Panc1 (cell line): ENCODE data around the gene STARD13. TPM values are rescaled to one million over a fixed set of nuclear protein-coding genes. Genes with fewer than 3 reads are reported as not detected.

ENCODE experiments used
- ATAC-seq: fragments of 200-7000 bp; cut with Tn5 transposase; 2 replicates; pipeline ENCODE4 v1.9.1; 2020; ENCODE audit warnings: mild to moderate bottlenecking, moderate library complexity
- BruUV-seq: library from RNA; stranded (reverse); fragments of 400-500 nt; replicated peaks from 2 replicates; lab custom pipeline; 2021; lab: Mats Ljungman, UMichigan
- CTCF ChIA-PET: fragments of 300-600 bp; sonication (Branson Sonifier 250); formaldehyde crosslinking; loops from one replicate; lab custom pipeline; 2022; ENCODE audit warnings: antibody characterized with exemption; lab: Charles Lee
- POLR2A ChIA-PET: fragments of 300-600 bp; sonication (Branson Sonifier 250); formaldehyde crosslinking; loops from one replicate; lab custom pipeline; 2022; ENCODE audit warnings: antibody characterized with exemption; lab: Charles Lee
- DNase-seq: peaks from one replicate; pipeline ENCODE4 v3.0.0-alpha.2; 2010; ENCODE audit warnings: low read depth, low spot score
- H3K27ac ChIP-seq: 2 replicates; pipeline ENCODE4 v1.5.1; 2011; ENCODE audit warnings: mild to moderate bottlenecking, low read length, inconsistent platforms
- H3K27me3 ChIP-seq: fragments of 200-500 bp; sonication (Bioruptor generic); 2 replicates; pipeline ENCODE4 v1.6.0; 2014; ENCODE audit warnings: low read length, inconsistent platforms; ENCODE audit not compliant: control insufficient read depth, insufficient read depth
- H3K36me3 ChIP-seq: fragments of 200-500 bp; sonication (Bioruptor generic); 2 replicates; pipeline ENCODE4 v1.5.1; 2014; ENCODE audit warnings: inconsistent platforms, mild to moderate bottlenecking, low read length, moderate library complexity; ENCODE audit not compliant: control insufficient read depth, insufficient read depth
- H3K4me1 ChIP-seq: 2 replicates; pipeline ENCODE4 v1.5.1; 2011; ENCODE audit warnings: inconsistent platforms, mild to moderate bottlenecking, low read length, moderate library complexity; ENCODE audit not compliant: control insufficient read depth, insufficient read depth
- H3K4me3 ChIP-seq, 2 experiments: 2 replicates each; pipeline ENCODE4 v1.5.1; 2011 to 2012; ENCODE audit warnings: low read depth in 2 of 2, low read length in 2 of 2, mild to moderate bottlenecking in 2 of 2, inconsistent platforms in 1 of 2, moderate library complexity in 1 of 2
- H3K9me3 ChIP-seq: fragments of 200-500 bp; sonication (Bioruptor generic); 2 replicates; pipeline ENCODE4 v1.5.1; 2014; ENCODE audit warnings: low read depth, mild to moderate bottlenecking, inconsistent platforms, low read length, moderate library complexity; ENCODE audit not compliant: control insufficient read depth, insufficient read depth
- POLR2AphosphoS5 ChIP-seq: IDR thresholded peaks from 2 replicates; pipeline ENCODE4 v1.6.1; 2012; ENCODE audit warnings: mild to moderate bottlenecking, low read depth, low read length, moderate library complexity
- REST ChIP-seq, 2 experiments: IDR thresholded peaks; 2 replicates each; pipeline ENCODE4 v1.6.1; 2011 to 2012; ENCODE audit warnings: low read depth in 2 of 2, control low read depth in 1 of 2, low read length in 1 of 2, mild to moderate bottlenecking in 1 of 2, moderate library complexity in 1 of 2; ENCODE audit not compliant: insufficient read depth in 1 of 2
- SIN3A ChIP-seq: IDR thresholded peaks from 2 replicates; pipeline ENCODE4 v1.6.1; 2012; ENCODE audit warnings: low read depth, mild to moderate bottlenecking, low read length, moderate library complexity, borderline replicate concordance; ENCODE audit not compliant: insufficient read depth
- TCF7L2 ChIP-seq: IDR thresholded peaks from 2 replicates; pipeline ENCODE4 v1.6.1; 2011; ENCODE audit warnings: mild to moderate bottlenecking, low read depth, low read length, inconsistent platforms
- in situ Hi-C: cut with HindIII; loops from 2 replicates; pipeline ENCODE4 v1.10.0; 2016; ENCODE audit warnings: low sequenced_read_pairs, low pct_unique_long_range_greater_than_20kb
- intact Hi-C: fragments of 100-400 bp; cut with micrococcal nuclease; formaldehyde crosslinking; loops from one replicate; pipeline ENCODE4 v1.10.0; 2022; ENCODE audit not compliant: unreplicated experiment
- total RNA-seq: library from RNA; stranded (reverse); gene quantifications from one replicate; pipeline ENCODE4 v1.2.1, GENCODE V29; 2021; ENCODE audit not compliant: unreplicated experiment
- TF ChIP-seq, protein P1 (sequence below): fragments of 450-650 bp; IDR thresholded peaks from 2 replicates; pipeline ENCODE4 v1.5.1; 2017; ENCODE audit warnings: mild to moderate bottlenecking

STARD13 gene
- total RNA-seq, 1 experiment from 2014 or later: 6.5 TPM

DNA sequence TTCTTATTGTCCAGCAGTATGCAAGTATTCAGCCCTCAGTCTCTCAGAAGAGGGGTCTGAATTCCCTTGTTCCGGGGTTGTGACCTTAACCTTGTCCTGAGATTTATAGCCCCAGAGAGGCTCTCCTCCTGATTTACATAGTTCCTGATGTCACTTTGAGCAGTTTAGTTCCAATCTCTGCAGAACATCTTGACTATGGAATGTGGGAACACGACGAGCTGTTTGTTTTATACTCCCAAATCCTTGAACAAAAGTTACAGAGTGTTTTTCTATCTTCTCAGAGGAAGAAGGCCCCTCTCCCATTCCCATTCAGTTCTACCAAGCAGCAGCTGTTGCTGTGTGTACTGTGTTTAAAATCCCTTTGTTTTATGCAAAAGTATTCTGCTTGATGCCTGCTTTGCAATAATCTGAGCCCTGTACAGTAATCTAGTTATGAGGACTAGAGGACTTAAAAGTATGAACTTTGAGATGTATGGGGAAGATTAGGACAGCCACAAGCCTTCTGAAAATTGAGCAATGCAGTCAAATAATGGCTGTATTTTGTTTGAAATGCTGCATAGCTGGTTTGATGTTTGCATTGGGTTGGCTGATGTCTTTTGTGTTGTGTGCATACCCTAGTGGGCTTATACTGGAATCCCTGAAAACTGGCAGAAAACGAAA, 194.7 kb downstream of the STARD13 start:
- Histone ChIP-seq H3K9me3 (no peaks in the 10 kb centered on the region), H3K4me1 (no peaks in the 10 kb centered on the region), H3K27me3 (no peaks in the 10 kb centered on the region), H3K4me3 (no peak overlapping the region), H3K36me3 (no peaks in the 10 kb centered on the region), H3K27ac (no peak overlapping the region)
- BruUV-seq: no TSS peak
- intact Hi-C loops (no loop called here), in situ Hi-C loops (no loop called here)
- ATAC-seq: no peak
- DNase-seq: no peak
- TF ChIP-seq REST (IDR thresholded peaks at IDR 0.05; ENCODE audit: insufficient read depth in 1 of 2, low read depth in 2 of 2, low read length in 1 of 2) (no peak), TCF7L2 (no peak), SIN3A (no peak), POLR2AphosphoS5 (no peak)
- TF ChIP-seq, protein P1, sequence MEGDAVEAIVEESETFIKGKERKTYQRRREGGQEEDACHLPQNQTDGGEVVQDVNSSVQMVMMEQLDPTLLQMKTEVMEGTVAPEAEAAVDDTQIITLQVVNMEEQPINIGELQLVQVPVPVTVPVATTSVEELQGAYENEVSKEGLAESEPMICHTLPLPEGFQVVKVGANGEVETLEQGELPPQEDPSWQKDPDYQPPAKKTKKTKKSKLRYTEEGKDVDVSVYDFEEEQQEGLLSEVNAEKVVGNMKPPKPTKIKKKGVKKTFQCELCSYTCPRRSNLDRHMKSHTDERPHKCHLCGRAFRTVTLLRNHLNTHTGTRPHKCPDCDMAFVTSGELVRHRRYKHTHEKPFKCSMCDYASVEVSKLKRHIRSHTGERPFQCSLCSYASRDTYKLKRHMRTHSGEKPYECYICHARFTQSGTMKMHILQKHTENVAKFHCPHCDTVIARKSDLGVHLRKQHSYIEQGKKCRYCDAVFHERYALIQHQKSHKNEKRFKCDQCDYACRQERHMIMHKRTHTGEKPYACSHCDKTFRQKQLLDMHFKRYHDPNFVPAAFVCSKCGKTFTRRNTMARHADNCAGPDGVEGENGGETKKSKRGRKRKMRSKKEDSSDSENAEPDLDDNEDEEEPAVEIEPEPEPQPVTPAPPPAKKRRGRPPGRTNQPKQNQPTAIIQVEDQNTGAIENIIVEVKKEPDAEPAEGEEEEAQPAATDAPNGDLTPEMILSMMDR: no peak
- POLR2A ChIA-PET: no interaction called here
- CTCF ChIA-PET: no interaction called here

DNA sequence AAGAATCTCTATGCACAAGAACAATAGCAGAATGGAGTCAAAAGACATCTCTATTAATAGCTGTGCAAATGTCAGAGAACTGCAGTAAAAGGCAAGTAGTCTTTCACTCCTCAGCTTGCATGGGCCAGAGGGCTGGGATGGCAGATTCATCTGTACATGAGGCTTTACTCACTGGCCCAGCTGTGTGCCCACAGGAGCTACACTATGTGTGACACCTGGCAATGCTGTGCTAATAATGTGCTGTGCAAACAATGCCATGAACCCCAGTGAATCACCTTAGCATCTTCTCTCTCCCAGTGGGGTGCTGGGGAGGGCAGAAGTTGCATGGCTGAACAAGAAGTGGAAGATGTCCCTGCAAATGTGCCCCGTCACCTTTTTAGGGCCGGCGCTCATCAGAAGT, 196.2 kb downstream of the STARD13 start:
- CTCF ChIA-PET: no interaction called here

More for the DNA sequence above, 196.2 kb downstream of the STARD13 start:
- no peak for ATAC-seq
- H3K4me3 ChIP-seq: no peak overlapping the region
- TF ChIP-seq SIN3A: no peak
- TF ChIP-seq REST (IDR thresholded peaks at IDR 0.05; ENCODE audit: insufficient read depth in 1 of 2, low read depth in 2 of 2, low read length in 1 of 2): no peak
- no peaks in the 10 kb centered on the region for H3K4me1 ChIP-seq
- no peak for DNase-seq
- intact Hi-C loops: no loop called here
- in situ Hi-C loops: no loop called here
- H3K27ac ChIP-seq: no peak overlapping the region
- BruUV-seq: no TSS peak
- H3K36me3 ChIP-seq: no peaks in the 10 kb centered on the region
- no peaks in the 10 kb centered on the region for H3K27me3 ChIP-seq
- no peaks in the 10 kb centered on the region for H3K9me3 ChIP-seq
- POLR2A ChIA-PET: interaction anchor here (0.5 kb wide), 1 partner anchor 88 kb away, joined by 3 read pairs; no protein-coding TSS in a partner anchor
